Stimulated activated CD8-positive, alpha-beta memory T cell treated with anti-CD3 and anti-CD28 coated beads, Interleukin-12 subunit alpha, Interleukin-12 subunit beta, amount 100 ng/mL, for 1 hour (primary cell): ENCODE results near the gene TMPRSS4.
"Not testable (repeated sequence)": the region's sequence is repeated elsewhere in the genome, so short reads cannot be mapped to it uniquely, and the experiment has no call there.

Experiments
- DNase-seq: peaks from one replicate; pipeline ENCODE4 v3.0.0-alpha.2; 2020; ENCODE audit warnings: low read depth

The TMPRSS4 gene

DNA sequence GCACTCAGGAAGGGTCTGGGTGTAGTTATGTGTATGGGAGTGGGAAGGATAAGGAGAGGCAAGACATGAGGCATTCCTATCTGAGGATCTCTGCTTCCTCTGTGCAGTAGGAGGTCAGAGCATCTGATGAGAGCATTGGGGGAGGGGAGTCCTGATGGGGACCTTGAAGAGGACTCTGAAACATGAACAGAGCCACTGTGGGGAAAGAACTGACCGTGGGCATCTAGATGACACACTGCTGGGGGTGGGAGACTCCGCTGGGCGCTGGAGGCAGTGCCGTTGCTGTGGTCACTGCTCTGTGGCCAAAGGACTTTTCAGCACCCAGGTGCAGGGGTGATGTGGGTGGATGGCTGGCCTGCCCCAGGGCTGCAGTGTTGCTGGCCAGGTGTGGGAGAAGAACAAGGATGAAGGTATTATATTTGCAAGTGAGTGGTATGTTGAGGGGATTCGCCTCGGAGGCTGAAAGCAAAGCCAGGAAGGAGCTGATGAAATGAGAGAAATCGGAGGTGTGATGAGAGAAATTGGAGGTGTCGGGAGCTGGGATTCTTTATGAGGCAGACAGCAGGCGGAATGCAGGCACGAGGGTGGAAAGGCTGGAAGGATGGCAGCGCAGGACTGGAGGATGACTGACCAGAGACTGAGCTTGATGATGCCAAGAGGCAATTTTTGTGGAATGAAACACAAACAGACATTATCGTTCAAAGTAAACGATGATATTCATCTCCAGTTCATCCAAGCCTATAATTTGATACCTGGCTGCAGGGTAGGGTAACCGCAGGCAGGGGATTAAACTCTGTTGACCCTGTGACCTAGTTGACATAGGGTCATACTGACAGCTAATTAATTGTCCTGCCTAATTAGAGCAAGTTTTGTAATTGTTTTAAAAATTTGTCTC, 19.4 kb upstream of the TMPRSS4 start:
- DNase-seq, result no peak

DNA sequence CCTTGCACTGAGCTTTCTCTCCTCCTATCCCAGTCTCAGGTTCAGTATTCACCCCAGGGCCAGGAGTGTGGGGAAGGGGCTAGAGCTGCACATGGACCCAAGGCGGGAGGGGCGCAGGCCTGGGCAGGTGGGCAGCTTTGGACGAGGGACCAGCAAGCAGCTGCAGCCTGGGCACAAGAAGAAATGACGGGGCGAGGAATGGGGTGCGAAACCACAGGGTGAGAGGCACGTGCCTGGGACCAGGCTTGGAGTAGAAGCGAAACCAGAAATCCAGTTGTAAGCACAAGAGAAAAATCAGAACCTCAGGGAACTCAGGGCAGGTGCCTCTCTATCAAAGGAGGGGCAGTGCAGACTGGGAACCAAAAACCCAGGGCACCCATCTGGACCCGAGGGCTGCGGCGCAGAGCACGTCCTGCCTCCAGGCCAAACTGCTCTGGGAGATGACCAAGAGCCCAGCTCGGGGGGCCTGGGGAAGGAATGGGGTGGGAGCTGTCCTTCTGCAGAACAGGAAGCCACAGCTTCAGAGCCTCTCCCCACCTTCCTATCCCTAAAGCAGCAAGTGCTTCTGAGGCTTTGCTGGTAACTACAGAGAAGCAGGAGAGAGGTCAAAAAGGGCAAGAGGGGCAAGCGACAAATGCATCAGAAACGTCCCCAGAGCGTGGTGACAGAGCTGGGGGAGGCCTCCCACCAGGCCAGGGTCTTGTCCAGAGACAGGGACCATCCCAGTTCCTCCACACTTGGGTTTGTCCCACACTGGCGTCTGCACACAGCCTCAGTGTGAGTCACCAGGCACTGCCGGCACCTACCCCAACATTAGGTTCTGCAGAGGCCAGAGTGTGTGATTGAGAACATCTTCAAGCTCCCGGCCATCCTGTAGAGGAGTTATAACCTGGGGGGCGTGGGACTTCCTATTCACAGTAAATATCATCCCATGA, 18.3 kb upstream of the TMPRSS4 start:
- DNase-seq, result no peak

DNA sequence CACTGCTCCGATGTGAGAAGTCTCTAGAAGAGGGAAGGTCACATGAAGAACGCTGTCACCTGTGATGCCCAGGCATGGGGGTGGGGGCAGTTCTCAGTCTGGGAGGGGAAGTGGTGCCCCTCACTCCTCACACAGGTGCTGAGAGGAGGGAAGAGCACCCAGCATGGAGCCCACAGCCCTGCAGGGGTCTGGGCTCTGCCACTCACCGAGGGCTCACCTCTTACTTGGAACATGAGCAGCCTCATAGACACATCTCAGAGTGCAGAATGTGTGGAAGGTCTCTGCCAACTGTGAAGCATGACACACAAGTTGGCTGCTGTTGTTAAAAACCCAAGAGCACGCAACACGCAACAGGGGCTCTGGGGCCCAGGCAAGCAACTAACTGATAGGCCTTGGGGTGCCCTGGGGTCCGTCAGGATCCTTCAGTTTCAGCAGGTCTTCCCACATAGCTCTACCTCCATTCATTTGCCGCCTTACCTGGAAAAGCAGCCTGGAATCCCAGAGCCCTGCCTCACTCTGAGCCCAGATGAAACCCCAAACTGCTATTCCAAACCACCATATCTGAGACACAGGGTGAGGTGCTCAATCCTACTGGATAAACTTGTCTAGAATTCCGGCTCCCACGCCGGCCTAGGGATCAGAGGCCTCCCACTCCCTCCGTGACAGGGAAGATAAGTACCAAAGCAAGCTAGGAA, 17.5 kb upstream of the TMPRSS4 start:
- no peak for DNase-seq

DNA sequence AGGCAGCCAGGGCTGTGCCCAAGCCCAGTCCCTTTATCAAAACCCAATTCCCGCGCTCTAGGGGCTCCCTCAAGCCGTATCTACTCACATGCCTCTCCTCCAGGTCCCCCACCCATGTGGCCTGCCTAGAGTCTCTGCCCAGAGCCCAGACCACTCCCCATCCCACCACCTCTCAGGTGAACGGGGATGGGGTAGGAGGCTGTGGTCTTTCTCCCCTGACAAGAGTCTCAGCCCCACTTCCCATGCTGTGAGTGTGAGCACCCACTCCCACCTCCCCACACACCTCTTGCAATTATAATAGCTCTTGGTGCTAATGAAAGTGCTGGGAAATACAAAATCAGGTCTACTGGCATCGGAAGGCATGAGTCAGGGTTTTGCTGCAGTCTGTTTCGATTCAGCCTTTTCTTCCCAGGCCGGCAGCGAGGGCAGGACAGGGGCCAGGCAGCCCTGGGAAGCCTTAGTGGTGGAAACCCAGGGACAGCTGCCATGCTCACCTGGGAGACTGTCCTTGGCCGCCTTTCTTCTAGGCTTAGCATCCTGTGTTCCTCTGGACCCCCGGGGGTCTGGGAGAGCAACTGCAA, 16.7 kb upstream of the TMPRSS4 start:
- no peak for DNase-seq

DNA sequence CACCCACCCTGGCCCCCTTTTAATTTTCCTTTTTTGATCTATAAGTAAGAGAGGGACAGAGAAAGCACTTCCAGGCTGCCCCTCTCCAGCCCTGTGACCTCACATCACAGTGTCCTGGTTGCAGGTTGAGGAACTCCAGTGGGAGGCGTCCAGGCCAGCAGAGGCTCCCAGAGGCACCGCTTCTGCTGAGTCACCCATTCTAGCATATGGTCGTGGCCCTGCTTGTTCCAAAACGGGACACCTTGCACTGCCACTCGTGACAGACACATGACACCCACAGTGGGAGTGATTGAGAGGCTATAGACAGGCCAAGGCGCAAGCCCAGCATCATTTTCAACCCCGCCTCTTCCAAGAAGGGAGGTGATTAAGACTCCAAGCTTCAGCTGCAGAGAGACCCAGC, 16.0 kb upstream of the TMPRSS4 start:
- DNase-seq, result no peak

DNA sequence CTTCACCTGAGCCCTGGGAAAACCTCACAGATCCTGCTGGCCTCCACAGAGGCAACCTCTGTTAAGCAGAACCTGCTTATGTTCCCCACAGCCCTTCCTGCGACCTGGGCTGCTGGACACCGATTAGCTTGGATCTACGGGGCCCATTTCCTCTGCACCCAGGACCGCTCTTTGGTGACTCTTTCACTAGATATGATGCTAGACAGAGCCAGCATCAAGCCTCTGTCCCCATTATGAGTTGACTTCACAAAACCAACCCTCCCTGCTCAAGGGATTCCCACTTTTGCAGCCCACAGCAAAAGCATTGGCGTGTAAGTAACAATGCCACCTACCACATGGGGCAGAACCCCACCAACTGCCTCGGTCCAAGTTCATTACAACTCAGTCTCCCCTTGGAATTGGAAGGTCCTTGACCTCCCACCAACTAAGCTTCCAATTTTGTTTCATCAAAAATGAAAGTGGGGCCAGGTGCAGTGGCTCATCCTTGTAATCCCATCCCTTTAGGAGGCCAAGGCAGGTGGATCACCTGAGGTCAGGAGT, 15.2 kb upstream of the TMPRSS4 start:
- DNase-seq, result no peak

DNA sequence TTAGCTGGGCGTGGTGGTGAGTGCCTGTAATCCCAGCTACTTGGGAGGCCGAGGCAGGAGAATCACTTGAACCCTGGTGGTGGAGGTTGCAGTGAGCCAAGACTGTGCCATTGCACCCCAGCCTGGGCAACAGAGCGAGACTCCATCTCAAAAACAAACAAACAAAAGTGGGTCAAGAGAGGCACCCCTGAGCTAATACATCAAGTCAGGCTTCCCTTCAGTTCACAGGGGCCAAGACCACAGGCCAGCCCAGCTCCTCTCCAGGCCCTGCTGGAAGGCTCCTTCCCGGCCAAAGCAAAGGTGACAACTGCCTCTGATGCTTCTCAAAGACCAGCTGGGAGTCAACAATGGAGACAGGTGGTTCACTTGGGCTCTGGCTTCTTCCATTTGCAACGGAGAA, 14.7 kb upstream of the TMPRSS4 start:
- DNase-seq, result not testable (repeated sequence)

DNA sequence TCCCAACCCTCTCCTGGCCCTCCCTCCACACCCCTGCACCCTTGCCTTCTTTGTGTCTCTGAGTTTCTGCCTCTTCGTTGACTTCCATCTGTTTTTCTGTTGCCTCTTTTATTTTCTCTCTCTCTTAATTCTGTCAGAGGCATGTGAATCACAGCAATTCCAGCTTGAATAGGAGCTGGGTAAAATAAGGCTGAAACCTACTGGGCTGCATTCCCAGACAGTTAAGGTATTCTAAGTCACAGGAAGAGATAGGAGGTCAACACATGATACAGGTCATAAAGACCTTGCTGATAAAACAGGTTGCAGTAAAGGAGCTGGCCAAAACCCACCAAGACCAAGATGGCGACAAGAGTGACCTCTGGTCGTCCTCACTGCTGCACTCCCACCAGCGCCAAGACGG, 14.2 kb upstream of the TMPRSS4 start:
- DNase-seq, result not testable (repeated sequence)

DNA sequence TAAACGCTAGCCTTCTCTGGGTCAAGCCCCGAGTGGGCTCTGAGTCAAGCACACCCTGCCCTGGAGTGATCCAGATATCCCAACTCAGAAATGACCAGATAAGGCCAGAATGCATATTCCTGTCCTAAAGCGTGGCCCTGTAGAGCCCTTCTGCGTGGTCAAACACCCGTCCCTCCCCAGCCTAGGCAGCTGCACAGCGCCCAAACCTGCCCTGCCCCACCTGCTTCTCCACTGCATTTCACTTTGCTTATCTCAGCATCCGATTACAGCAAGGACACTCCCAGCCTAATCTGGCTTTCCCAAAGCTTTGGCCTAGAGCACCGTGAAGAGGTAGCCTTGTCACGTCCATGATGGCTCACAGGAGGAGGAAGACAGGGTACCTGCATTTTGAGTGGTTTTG, 11.9 kb upstream of the TMPRSS4 start:
- DNase-seq, result no peak

DNA sequence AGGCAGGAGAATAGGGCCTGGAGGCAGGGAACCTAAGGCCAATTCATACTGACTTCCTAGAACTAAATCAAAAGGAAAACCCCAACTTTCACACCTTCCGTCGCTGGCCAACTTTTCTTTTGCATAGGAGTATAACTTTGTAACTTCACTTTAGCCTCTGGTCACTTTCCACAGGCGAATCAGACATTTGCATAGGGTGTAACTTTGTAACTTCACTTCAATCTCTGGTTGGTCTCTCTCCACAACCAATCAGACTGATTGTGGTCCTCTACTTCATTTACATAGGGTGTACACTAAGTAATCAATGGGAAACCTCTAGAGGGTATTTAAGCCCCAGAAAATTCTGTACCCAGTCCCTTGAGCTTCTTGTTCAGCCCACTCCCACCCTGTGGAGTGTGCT, 11.5 kb upstream of the TMPRSS4 start:
- no peak for DNase-seq

DNA sequence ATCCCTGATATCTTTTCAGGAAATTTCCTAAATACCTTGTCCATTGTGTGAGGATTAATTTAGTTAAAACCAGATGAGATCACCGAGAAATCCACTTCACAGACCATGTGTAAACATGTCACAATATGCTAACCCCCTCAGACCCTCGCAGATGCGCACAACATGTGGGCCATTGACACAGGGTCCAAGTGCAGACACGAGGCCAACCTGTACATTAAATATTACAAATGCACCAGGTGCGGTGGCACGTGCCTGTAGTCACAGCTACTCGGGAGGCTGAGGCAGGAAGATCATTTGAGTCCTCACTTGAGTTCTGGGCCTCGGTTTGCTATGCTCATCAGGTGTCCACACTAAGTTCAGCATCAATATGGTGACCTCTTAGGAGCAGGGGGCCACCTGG, 9.9 kb upstream of the TMPRSS4 start:
- DNase-seq, result no peak

DNA sequence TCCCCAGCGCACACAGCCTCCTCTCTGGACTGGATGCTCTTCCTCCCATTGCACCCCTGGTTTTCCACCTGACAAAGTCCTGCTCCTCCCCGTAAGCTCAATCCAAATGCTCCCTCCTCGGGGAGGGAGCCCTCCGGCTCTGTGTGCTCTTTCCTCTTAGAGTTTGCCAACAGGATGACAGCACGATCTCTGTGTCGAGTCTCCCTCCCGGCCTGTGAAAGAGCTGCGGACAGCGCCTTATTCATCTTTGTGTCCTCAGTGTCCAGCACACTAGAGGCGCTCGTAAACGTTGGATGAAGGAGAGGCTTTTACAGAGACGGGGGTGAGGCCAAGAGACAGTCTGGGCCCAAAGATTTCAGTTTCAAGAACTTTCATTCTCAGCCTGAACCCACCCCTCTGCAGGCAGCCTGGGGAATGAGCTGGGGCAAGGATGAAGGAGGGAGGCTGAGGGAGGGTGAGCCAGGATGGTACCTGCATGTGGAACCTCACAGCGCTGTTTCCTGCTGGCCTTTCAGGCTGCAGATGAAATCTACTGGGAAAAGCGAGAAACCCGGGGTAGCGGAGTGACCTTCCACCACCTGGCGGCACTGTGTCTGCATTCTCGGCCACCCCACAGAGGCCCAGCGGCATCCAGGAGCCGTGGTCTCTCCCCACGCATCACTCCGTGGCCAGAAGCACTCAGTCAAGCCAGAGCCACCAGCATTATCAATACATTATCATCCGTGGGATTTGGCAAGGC, 8.5 kb upstream of the TMPRSS4 start:
- DNase-seq, result no peak

DNA sequence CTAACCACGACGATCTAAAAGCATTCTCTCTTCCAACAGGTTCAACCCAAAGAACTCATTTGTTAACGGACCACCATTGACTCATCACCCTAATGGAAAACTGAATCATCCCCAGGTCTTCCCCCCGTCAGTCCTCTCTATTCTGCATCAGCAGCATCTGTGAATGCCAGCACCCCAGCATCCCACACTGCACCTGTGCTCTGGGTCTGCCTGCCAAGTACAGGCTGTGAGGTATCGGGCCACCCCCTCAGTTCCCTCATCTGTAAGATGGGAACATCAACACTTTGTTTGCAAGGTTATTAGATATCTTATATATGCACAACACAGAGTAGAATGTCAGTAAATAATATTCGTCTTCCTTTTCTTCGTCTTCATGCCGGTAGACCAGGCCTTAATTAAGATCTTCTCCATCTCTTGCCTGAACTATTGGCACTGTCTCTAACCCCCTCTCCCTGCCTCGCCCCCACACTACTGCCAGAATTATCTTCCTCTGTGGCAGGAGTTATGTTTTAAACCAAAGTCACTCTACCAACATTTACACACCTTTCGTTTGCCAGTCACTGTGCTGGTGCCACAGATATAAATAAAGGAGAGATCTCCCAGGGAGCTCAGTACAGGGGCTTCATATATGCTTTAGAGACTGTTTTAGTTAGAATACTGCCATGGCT, 7.8 kb upstream of the TMPRSS4 start:
- no peak for DNase-seq

DNA sequence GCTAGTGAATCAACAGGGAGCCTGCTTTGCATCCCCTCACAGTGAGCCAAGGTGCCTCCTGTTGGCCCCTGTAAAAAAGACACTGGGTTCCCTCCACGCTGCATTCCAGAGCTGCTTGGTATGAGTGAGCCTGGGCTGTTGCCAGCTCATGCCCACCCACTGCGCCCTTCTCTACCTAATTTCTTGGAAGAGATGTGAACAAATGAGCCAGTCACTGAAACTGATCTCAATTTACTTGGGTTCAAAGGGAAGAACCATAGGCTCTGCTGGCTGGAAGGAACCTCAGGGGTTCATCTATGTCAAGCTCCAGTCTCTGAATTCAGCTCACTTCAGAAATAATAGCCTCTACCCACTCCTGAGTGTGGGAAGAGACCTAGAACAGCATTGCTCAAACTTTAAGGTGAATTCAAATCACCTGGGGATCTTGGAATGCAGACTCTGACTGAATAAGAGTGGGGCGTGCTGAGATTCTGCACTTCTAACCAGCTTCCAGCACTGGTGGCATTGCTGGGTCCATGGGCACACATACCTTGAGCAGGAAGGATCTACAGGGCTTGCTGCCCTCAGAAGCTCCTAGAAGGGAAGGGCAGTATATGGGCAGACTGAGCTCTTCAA, 5.4 kb upstream of the TMPRSS4 start:
- no peak for DNase-seq

DNA sequence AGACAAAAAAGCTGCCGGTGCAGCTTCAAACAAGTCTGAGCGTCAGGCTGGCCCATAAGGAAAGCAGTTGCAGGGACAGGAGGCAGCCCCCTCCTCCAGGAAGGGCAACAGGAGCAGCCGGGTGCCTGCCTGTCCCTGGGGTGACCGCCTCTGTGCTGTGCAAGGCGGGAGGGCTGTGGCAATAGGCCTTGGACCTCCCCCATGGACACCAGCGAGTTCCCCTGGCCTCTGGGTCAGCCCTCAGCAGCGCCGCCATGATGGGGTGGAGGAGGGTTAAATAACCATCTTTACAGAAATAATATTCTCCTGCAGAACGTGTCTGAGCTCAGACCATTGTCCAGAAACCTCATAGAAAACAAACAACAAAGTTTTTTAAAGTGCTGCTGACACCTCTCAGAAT, 3.3 kb upstream of the TMPRSS4 start:
- no peak for DNase-seq

DNA sequence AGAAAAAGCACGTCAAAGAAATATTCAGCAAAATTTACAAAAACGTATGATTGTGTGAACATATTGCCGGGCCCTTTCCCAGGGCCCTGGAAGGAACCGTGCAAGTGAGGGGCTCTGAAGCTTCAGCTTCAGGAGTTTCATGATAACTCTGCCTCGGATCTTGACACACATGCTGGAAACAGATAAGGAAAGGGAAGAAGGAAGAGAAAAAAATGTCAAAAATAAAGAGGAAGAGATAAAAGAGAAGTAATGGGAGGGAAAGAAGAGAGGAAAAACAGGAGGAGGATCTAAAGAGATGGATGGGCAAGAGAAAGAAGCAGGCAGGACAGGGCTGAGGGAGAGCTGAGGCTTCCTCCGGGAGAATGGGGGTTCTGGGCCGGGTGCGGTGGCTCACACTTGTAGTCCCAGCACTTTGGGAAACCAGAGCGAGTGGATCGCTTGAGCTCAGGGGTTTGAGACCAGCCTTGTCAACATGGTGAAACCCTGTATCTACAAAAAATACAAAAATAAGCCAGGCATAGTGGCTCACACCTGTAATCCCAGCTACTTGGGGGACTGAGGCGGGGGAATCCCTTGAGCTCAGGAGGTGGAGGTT, 2.7 kb upstream of the TMPRSS4 start:
- no peak for DNase-seq

DNA sequence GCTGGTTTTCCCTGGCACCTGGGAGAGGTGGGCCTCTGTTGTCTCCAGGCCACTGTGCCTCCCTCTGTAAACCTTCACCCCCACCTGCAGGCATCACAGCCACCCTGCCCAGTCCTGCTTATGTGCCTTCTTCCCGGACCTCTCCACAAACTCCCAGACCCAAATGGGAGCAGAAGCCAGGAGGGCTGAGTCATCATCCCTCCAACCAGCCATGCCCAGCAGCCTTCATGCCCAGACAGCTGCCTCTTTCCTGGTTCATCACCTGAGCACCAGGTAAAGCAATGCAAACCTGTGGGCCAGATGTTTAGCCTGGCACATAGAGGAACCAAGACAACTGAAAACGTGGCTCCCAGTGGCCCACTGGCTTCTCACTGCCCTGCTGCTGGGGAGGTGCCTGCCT, 2.1 kb upstream of the TMPRSS4 start:
- DNase-seq, result no peak

DNA sequence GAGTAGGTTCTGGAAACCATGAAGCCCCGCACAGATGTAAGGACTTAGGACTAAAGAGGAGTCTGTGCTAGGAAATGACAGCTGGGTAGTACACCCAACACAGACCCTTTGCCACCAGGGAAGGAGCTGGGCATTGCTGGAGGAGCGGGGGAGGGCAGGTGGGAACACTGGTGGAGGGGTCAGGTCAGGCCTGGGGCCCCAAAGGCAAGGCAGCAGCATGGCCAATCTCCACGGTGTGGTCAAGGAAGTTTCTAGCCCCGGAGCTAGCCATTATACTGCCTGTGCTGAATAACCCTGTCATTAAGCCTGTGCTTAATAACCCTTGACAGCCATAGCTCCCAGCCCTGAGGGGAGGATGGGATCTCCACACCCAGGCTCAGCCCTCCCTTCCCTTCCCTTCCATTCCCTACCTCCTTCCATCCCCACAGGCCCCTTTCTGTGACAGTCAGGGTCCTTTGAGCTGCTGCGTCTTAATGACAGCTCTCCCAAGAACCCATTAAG, 2.1 kb downstream of the TMPRSS4 start:
- no peak for DNase-seq

DNA sequence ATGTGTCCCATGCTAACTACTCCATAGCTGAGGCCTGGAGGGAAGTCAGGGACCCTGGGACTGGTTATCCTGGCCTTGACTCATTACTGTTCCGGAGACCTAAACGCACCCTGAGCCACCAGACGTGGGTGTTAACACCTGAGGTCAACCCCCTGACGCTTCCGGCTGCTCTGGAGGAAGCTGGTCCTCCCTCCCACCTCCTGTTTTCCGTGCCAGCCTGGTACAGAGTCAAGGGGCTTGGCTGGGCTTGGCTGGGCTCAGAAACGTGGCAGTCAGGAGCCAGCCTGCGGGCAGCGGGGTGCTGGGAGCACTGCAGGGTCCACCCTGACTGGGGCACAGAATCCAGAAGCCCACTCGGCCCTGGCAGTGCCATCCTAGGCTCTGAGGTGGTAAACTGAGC, 2.6 kb downstream of the TMPRSS4 start:
- DNase-seq, result no peak

DNA sequence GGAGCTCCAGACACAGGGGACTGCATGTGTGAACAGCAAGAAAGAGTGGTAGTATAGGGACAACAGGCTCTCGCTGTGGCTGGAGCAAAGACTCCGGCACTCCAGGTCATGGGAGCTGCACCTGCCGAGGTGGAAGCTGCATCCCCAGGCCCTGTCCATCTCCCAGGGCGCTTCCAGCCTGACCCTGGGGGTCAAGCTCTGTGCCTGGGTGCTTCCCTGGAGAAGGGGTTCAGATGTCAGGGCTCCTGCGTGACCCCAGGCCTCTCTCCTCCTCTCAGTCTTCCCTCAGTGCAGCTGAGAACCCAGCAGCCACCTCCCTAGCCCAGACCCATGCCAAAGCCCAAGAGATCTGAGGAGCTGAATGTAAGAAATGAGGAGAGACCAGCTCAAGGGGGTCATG, 3.4 kb downstream of the TMPRSS4 start:
- no peak for DNase-seq
